HL-60/S4 treated with retinoic acid at 250 ng/mL for 4 days and 3 days (cell line): Measurements from ENCODE around the gene GRIP1.

Source experiments
- in situ Hi-C: fragments of 300-500 bp; cut with MboI; formaldehyde crosslinking; loops from 2 replicates; pipeline ENCODE4 v1.7.0; 2022; ENCODE audit warnings: low sequenced_read_pairs

The GRIP1 gene, protein sequence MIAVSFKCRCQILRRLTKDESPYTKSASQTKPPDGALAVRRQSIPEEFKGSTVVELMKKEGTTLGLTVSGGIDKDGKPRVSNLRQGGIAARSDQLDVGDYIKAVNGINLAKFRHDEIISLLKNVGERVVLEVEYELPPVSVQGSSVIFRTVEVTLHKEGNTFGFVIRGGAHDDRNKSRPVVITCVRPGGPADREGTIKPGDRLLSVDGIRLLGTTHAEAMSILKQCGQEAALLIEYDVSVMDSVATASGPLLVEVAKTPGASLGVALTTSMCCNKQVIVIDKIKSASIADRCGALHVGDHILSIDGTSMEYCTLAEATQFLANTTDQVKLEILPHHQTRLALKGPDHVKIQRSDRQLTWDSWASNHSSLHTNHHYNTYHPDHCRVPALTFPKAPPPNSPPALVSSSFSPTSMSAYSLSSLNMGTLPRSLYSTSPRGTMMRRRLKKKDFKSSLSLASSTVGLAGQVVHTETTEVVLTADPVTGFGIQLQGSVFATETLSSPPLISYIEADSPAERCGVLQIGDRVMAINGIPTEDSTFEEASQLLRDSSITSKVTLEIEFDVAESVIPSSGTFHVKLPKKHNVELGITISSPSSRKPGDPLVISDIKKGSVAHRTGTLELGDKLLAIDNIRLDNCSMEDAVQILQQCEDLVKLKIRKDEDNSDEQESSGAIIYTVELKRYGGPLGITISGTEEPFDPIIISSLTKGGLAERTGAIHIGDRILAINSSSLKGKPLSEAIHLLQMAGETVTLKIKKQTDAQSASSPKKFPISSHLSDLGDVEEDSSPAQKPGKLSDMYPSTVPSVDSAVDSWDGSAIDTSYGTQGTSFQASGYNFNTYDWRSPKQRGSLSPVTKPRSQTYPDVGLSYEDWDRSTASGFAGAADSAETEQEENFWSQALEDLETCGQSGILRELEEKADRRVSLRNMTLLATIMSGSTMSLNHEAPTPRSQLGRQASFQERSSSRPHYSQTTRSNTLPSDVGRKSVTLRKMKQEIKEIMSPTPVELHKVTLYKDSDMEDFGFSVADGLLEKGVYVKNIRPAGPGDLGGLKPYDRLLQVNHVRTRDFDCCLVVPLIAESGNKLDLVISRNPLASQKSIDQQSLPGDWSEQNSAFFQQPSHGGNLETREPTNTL

DNA sequence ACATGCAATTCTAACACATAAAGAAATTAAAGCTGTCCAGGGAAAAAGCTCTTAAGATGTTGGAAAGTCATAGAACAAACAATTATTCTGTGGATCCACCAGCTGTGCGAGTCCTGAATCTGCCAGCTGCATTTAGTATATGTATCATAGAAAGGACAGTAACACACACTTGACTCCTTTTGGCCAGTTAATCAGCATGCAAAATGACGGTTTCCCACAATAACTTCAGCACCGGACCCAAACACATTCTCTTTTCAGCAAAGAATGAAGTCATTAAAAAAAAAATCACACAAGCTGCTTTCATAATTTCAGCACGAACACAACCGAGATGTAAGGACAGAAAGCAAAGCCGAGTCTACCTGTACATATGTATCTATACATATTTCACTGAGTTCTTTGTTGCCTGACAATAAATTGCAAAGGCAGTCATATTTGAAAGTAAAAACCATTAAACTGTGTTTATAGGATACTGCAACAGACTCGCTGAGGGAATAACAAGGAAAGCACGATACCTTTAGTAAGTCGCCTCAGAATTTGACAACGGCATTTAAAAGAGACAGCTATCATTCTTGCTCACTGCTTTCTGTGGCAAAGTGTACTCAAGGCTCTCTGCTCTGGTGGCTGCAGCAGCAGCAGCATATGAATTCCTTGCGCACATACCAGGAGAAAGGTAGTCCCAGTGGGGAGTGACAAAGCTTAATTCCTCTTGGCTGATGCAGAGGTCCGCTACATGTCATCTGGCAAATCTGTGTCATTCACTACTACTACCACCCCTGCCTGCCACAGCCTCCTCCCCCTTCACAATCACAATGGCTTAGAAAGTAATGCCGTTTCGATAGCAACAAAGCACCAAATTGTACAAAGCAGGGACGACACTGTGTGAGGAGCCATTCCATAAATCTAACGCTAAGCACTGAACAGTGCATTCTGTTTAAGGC is at the start of gene GRIP1:
Gene GRIP1, minus strand, starts transcription at position 739 of the 938 bp plus-strand sequence. Its CDS starts 172 bp downstream, at position 567.
- in situ Hi-C loops, result no loop called here

DNA sequence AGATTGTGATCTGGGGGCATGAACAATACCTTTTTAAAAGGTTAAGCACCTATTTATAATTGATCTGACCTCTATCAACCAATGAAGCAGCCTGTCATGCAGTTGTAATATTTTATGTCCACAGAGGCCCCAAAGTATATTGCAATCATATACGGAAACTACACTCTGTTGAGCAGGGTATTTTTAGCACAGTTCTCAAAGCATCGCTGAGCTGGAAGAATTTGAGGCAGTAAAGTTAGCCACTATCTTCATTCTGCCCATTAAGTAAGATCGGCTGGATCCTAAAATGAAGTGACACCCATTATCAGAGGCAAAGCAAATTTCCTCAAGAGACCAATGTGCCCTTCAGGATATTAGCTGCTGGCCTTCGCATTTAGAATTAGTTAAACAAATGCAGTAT is 47.7 kb upstream of the GRIP1 start:
- in situ Hi-C loops, result no loop called here

DNA sequence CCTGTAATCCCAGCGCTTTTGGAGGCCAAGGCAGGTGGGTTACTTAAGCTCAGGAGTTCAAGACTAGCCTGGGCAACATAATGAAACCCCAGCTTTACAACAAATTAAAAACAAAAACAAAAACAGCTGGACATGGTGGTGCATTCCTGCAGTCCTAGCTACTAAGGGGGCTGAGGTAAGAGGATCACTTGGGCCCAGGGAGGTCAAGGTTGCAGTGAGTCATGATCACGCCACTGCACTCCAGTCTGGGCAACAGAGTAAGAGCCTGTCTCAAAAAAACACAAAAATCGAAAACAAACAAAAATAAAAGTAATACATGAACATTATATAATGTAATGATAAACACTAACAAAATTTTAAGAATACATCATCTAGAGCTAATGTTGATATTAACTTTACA is 46.2 kb upstream of the GRIP1 start:
- in situ Hi-C loops, result no loop called here

DNA sequence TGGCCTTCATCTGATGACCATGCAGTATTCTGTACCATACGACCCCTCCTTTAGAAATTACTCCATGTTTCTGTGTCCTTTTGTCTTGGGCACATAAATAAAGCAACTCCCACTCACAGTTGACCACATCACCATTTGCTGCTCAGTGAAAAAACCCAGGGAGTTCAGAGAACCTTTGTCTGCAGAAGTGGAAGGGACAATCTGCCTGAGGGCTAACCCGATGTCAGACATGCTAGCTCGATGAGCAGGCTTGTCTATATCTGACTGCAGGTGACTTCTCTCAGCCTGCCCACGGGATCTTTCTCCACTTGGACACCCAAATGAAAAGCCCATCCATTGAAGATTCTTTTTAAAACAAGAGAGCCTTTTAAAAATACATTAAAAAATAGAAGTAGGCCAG is 45.7 kb upstream of the GRIP1 start:
- in situ Hi-C loops, result no loop called here

DNA sequence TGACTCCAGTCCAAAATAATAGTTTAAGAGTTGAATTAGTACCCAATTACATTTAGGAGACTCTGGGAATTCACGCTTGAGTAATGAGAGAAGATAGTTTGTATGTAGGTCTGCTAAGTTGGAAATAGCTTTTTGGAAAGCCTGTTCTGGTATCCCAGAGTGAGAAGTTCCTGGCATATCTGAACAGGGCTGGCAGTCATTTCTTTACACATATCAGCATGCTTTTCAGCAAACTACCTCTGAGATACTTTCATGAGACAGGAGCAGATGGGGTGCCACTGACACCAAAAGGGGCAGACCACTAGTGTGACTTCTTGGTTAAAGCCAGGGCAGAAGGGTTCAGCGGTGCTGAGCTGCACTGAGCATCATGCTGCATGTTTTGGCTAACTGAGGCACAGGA is 45.1 kb upstream of the GRIP1 start:
- in situ Hi-C loops, result no loop called here

DNA sequence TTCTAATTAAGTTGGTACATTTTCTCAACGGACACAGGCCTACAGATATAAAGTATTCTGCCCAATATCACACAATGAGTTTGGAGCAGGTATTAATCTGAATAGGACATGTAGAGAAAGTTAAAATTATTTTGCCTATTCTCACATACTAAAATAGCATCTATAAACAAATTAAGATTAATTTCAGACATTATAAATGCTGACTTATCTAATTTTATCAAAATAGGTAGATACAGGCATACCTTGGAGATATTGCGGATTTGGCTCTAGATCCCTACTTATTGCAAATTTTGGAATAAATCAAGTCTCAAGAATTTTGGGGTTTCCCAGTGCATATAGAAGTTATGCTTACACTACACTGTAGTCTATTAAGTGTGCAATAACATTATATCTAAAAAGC is 41.0 kb upstream of the GRIP1 start:
- in situ Hi-C loops, result no loop called here

DNA sequence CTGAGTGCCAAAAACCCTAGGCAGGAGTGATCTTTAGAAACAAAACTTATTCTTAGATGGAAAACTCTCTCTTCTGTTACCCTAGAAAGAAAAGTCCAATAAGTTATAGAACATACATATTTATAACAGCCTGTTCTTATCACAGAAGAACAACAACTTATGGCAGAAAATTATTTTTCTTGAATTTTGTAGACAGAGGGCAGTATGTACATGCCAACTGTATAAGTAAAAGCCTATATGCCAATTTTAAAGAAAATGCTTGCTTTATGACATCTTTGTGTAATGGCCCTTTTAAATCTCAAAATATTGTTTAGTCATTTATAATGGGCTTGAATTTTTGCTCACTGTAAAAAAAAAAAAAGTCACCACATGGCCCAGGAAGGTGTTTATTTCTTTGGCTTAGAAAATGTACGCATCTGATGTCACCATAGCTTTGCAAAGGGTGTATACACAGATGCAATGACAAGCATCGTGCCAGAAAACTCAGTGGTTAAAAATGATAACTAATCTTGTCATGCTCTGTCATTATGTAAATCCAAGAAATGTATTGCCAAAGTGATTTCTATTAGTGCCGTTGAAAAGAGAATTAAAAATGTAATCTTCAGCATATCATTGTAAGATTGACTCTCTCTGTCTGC is 38.3 kb upstream of the GRIP1 start:
- in situ Hi-C loops, result no loop called here

DNA sequence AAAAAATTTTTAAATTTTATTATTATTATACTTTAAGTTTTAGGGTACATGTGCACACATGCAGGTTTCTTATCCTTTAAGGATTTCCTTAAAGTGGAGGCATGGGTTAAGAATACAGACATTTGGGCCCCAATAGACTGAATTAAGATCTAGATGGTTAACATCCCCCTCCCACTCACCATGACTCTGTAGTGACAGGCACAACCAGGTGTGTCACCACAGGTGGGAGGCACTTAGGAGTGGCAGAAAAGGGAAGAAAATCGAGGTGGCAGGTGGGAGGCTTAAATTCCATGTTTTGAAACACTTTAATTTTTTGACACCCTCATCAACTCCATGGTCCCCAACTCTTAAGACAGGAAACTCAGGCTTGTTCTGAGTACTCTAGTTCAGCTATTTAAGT is 37.6 kb upstream of the GRIP1 start:
- in situ Hi-C loops, result no loop called here

DNA sequence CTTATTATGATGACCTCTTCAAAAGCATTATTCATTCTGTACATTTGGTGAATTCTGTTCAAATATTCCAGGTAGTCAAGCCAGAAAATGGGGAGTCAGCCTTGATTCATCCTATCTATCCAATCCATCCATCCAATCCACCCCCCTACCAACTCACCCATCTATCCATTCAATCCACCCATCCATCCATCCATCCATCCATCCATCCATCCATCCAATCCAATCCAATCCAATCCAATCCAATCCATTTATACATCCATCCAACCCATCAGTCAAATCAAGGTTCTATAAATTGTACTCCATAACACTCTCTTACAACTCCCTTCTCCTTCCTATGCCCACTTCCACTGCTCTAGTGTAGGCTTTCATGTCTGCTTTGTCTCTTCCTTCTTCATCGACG is 35.8 kb upstream of the GRIP1 start:
- in situ Hi-C loops, result no loop called here

DNA sequence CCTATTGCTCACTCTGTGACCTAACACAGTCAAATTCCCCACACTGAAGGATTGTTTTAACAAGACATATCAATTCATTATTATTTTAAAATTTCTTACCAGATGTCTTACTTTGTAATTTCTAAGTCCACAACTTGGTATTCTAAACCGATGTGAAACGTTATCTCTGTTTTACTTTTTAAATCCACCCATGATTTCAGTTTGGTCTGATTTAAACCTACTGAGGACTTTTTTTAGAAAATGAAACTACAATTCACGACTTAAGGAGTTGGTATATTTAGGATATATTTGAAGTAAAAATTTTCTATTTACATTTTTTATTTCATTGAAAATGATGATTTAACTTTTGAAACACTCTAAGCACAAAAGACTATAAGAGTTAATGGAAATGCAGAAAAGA is 35.1 kb upstream of the GRIP1 start:
- in situ Hi-C loops, result no loop called here

DNA sequence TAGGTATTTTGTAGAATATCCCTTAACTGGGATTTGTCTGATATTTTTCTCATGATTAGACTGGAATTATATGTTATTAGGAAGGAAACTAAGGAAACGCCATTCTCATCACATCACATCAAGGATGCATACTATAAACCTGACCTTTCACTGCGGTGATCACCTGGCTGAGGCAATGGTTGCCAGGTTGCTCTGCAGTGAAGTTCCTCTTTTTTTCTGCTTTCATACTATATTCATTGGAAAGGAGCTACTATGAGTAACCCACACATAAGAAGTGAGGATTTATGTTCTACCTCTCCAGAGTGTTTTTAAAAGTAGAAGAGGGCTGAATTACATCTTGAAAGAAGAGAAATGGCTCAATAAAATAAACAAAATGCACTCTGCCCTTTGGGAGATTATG is 31.0 kb upstream of the GRIP1 start:
- in situ Hi-C loops, result no loop called here

DNA sequence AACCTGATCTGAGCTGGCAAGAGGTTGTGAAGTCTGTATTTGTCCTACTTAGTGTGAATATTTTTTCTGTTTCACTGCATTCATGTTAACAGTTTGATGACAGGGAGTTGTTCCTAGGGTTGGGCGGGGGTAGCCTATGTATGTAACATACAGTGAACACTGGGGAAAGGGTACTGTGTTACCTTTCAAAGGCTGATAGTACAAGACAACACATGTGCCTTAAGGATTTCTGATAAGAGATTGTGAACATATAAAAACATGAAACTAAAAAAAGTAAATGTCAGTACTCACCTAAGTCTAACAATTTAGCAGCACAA is 30.5 kb upstream of the GRIP1 start:
- in situ Hi-C loops, result no loop called here

DNA sequence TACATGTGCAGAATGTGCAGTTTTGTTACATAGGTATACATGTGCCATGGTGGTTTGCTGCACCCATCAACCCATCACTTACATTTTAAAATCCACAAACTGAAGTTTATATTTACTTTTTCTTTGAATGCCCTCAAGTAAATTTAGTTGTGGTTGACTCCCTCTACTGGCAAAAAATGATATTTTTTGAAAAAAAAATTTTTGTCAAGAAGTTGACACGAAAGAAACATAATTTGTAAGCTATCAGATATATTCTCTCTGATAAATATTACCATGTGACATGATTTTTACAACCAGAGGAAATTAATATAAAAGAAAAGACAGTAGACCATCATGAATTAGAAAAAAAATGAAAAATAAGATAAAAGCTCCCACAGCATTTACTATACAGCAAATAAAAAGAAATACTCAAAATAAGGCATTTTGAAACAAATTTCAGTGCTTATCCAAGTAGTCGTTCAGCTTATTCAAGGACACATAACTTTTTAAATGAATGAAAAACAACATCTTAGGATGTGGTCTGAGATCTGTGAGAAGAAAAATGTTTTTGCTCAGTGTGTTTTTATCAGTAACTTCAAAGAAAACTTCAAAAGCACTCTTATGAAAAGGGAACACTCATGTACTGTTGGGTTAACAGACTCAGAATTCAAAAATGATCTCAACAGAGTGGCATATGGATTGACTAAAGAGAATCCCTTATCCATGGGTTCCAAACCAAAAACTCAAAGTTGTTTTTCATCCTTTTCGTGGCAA is 30.0 kb upstream of the GRIP1 start:
- in situ Hi-C loops, result no loop called here

DNA sequence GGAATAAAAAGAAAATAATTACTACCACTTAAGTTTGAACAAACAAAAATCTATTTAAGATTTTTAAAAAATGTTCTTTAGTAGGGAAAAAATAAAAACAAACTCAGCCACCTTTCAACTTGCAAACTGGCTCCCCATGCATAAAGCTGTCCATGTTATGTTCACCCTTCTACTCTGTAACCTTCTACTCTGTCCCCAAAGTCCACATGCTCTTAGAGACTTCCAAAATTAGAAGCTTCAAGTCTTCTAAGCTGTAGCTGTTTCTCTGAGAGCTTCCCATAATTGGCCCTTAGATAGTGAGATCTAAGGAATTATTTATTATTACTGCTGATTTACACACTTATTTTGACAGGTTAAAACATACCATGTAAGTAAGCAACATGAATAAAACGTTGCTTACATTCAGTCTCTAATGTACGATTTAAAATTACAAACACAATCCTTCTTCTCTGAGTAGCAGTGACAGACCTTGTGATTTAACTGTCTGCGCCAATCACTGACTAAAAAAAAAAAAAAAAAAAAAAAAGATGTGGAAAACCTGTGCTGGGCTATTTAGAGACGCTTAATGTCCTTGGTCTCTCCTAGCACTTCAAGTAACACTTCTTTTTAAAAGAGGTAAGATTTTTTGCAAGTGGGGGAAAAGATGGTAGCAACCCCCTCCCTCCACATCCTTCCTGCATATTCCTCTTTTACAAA is 28.3 kb upstream of the GRIP1 start:
- in situ Hi-C loops, result no loop called here

DNA sequence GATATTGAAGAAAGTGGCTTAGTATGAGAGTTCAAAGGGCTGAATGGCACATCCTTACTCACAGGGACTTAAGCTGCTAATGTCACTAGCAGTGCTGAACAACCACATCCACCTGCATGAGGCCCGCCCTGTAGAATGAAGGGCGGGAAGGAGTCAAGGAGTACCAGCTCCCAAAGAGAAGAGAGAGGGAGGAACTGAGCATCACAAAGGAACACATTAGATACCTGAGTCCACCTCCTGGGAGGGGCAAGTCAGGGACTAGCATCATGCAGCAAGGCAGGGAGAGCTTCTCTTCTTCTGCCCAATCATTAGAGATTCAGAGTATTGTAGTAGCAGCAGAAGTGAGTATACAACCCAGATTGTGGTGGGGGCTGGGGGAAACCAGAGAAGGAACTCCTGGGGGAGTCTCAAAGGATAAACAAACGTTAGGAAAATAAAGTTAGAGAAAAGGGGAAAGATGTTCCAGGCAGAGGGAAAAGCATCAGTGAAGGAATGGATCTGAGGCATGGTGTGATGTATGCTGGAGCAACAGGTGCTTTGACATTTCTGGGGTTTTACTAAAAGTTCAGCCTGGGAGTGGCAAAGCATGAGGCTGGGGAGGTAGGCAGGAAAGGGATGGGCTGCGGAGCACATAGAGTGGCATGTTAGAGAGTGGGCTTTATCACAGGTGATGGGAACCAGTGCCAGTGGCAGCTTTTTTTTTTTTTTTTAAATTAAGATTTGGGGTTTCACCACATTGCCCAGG is 21.0 kb upstream of the GRIP1 start:
- in situ Hi-C loops, result no loop called here

DNA sequence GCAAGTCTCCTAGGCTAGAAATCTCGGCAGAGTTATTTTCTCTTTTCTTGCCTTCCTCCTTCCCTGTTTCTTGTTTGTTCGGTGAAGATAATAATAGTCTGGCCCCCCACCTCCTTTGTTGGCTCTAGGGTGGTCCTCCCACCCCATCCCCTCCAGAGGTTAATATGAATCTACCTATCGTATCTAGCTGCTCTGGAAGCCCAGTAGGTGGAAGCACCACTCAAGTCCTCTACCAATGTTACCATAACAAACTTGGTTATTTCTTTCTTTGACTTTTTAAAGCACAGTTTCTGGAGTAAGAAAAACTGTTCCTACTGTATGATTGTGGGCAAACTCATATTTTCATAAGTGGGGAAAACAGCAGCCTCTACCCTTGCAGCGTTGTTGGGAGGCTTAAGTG is 19.7 kb upstream of the GRIP1 start:
- in situ Hi-C loops, result no loop called here

DNA sequence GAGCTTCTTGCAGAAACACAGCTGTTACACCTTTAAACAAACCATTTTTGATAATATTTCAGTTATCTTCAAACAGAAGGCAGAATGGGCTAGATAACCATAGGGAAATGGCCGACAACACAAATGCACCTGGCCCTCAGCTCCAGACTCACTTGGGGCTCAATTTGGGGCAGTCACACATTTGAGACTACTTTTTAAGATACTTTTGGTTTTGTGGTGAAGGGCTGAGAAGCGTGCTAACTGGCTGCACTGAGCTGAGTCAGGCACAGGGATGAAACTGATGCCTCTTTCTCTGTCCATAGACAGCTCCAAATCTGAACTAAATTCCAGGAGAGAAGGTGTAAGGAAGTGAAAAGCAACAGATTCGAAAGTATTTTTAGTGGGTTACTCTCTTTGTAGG is 18.5 kb upstream of the GRIP1 start:
- in situ Hi-C loops, result no loop called here
